H9 (cell line): Measurements from ENCODE around the gene C5orf15. TPM values are rescaled to one million over a fixed set of nuclear protein-coding genes. Genes with fewer than 3 reads are reported as not detected.
A peak's percentile ranks its signal among the peaks of the same experiment; 100 is the strongest.

ENCODE experiments used
- DNase-seq: peaks from one replicate; pipeline ENCODE4 v3.0.0-alpha.2; 2017
- H2AFZ ChIP-seq: one replicate; pipeline ENCODE4 v1.6.1; 2013; ENCODE audit warnings: mild to moderate bottlenecking, low read length, control low read depth, moderate library complexity
- H2AK5ac ChIP-seq: 2 replicates; pipeline ENCODE4 v1.6.1; 2013; ENCODE audit warnings: low read length, control low read depth, mixed read lengths; ENCODE audit not compliant: insufficient read length
- H2BK120ac ChIP-seq: one replicate; pipeline ENCODE4 v1.6.1; 2013; ENCODE audit warnings: low read depth, mild to moderate bottlenecking, low read length, control low read depth, inconsistent platforms; ENCODE audit not compliant: poor library complexity, severe bottlenecking
- H2BK12ac ChIP-seq: 2 replicates; pipeline ENCODE4 v1.6.1; 2013; ENCODE audit warnings: low read length, control low read depth, mixed read lengths, low read depth; ENCODE audit not compliant: insufficient read length
- H2BK15ac ChIP-seq: 2 replicates; pipeline ENCODE4 v1.6.1; 2013; ENCODE audit warnings: low read depth, low read length, control low read depth
- H2BK20ac ChIP-seq: one replicate; pipeline ENCODE4 v1.6.1; 2013; ENCODE audit warnings: low read depth, mild to moderate bottlenecking, low read length, control low read depth, inconsistent platforms; ENCODE audit not compliant: poor library complexity, severe bottlenecking
- H2BK5ac ChIP-seq: 2 replicates; pipeline ENCODE4 v1.6.1; 2013; ENCODE audit warnings: low read length, control low read depth, mixed read lengths; ENCODE audit not compliant: insufficient read length
- H3K14ac ChIP-seq: 2 replicates; pipeline ENCODE4 v1.6.1; 2013; ENCODE audit warnings: low read length, control low read depth; ENCODE audit not compliant: insufficient read depth
- H3K18ac ChIP-seq: 2 replicates; pipeline ENCODE4 v1.6.1; 2013; ENCODE audit warnings: low read depth, mild to moderate bottlenecking, mixed read lengths, low read length, control low read depth; ENCODE audit not compliant: insufficient read length
- H3K23ac ChIP-seq: 2 replicates; pipeline ENCODE4 v1.6.1; 2013; ENCODE audit warnings: low read length, control low read depth, mixed read lengths, low read depth; ENCODE audit not compliant: insufficient read length
- H3K23me2 ChIP-seq: 2 replicates; pipeline ENCODE4 v1.6.1; 2013; ENCODE audit warnings: low read depth, mild to moderate bottlenecking, mixed read lengths, low read length, control low read depth; ENCODE audit not compliant: insufficient read length, poor library complexity, severe bottlenecking
- H3K27ac ChIP-seq: 2 replicates; pipeline ENCODE4 v1.5.1; 2013; ENCODE audit warnings: low read length, control low read depth, mixed read lengths, low read depth; ENCODE audit not compliant: insufficient read length
- H3K27me3 ChIP-seq: 2 replicates; pipeline ENCODE4 v1.6.1; 2013; ENCODE audit warnings: low read length, control low read depth, inconsistent platforms; ENCODE audit not compliant: insufficient read depth
- H3K4ac ChIP-seq: 2 replicates; pipeline ENCODE4 v1.6.1; 2013; ENCODE audit warnings: low read depth, mild to moderate bottlenecking, control low read depth, inconsistent platforms, low read length, moderate library complexity
- H3K4me1 ChIP-seq: 2 replicates; pipeline ENCODE4 v1.6.1; 2013; ENCODE audit warnings: low read length, control low read depth, inconsistent platforms; ENCODE audit not compliant: insufficient read depth
- H3K4me2 ChIP-seq: 2 replicates; pipeline ENCODE4 v1.6.1; 2013; ENCODE audit warnings: low read length, control low read depth, mixed read lengths; ENCODE audit not compliant: insufficient read length, insufficient read depth
- H3K56ac ChIP-seq: 2 replicates; pipeline ENCODE4 v1.6.1; 2013; ENCODE audit warnings: low read depth, mild to moderate bottlenecking, mixed read lengths, low read length, control low read depth; ENCODE audit not compliant: insufficient read length
- H3K79me1 ChIP-seq: 2 replicates; pipeline ENCODE4 v1.6.1; 2013; ENCODE audit warnings: low read depth, mild to moderate bottlenecking, moderate library complexity, low read length, control low read depth, inconsistent platforms; ENCODE audit not compliant: insufficient read depth, poor library complexity, severe bottlenecking
- H3K79me2 ChIP-seq: 2 replicates; pipeline ENCODE4 v1.6.1; 2013; ENCODE audit warnings: low read length, control low read depth, inconsistent platforms; ENCODE audit not compliant: insufficient read depth
- H3K9ac ChIP-seq: 2 replicates; pipeline ENCODE4 v1.6.1; 2013; ENCODE audit warnings: low read length, control low read depth, mixed read lengths; ENCODE audit not compliant: insufficient read length; ENCODE audit errors: extremely low read depth
- H3K9me3 ChIP-seq: one replicate; pipeline ENCODE4 v1.6.1; 2013; ENCODE audit warnings: low read depth, low read length, inconsistent platforms; ENCODE audit not compliant: control insufficient read depth
- H3T11ph ChIP-seq: one replicate; pipeline ENCODE4 v1.6.1; 2013; ENCODE audit warnings: mild to moderate bottlenecking, low read length, control low read depth, inconsistent platforms
- H4K20me1 ChIP-seq: one replicate; pipeline ENCODE4 v1.6.1; 2013; ENCODE audit not compliant: control insufficient read depth, insufficient read length, insufficient read depth
- H4K5ac ChIP-seq: 2 replicates; pipeline ENCODE4 v1.6.1; 2013; ENCODE audit warnings: low read depth, mild to moderate bottlenecking, mixed read lengths, low read length, control low read depth; ENCODE audit not compliant: insufficient read length
- H4K8ac ChIP-seq: replicated peaks from 2 replicates; pipeline ENCODE4 v1.6.1; 2013; ENCODE audit warnings: low read length, control low read depth, mixed read lengths, low read depth; ENCODE audit not compliant: insufficient read length
- H4K91ac ChIP-seq: 2 replicates; pipeline ENCODE4 v1.6.1; 2013; ENCODE audit warnings: low read depth, mild to moderate bottlenecking, moderate library complexity, mixed read lengths, low read length, control low read depth; ENCODE audit not compliant: insufficient read length
- H3K27ac Mint-ChIP-seq, 3 experiments: 2 replicates in 2 of 3; 3 replicates in 1 of 3; pipeline ENCODE4 v1.8.0; 2020 to 2021; ENCODE audit warnings: mixed read lengths in 3 of 3, mild to moderate bottlenecking in 1 of 3, moderate library complexity in 1 of 3
- H3K27me3 Mint-ChIP-seq: 2 replicates; pipeline ENCODE4 v1.8.0; 2021; ENCODE audit warnings: low read depth, mild to moderate bottlenecking, moderate library complexity, mixed read lengths
- H3K36me3 Mint-ChIP-seq, 3 experiments: 2 replicates in 2 of 3; 3 replicates in 1 of 3; pipeline ENCODE4 v1.8.0; 2020 to 2021; ENCODE audit warnings: low read depth in 3 of 3, mixed read lengths in 3 of 3; ENCODE audit not compliant: insufficient read depth in 1 of 3
- H3K4me1 Mint-ChIP-seq, 2 experiments: 2 replicates each; pipeline ENCODE4 v1.8.0; 2020; ENCODE audit warnings: mixed read lengths in 2 of 2
- H3K4me3 Mint-ChIP-seq, 2 experiments: 2 replicates in 1 of 2; 3 replicates in 1 of 2; pipeline ENCODE4 v1.8.0; 2020 to 2021; ENCODE audit warnings: mild to moderate bottlenecking in 2 of 2, mixed read lengths in 2 of 2, moderate library complexity in 1 of 2
- H3K9me3 Mint-ChIP-seq, 2 experiments: 2 replicates in 1 of 2; 3 replicates in 1 of 2; pipeline ENCODE4 v1.8.0; 2020; ENCODE audit warnings: mild to moderate bottlenecking in 2 of 2, mixed read lengths in 2 of 2, moderate library complexity in 1 of 2
- CTCF ChIP-seq: fragments of 200-600 bp; sonication (generic); conservative IDR thresholded peaks from 3 replicates; pipeline ENCODE4 v1.8.0; 2021; ENCODE audit warnings: antibody characterized with exemption, mild to moderate bottlenecking
- WGBS: extraction: QIAGEN DNeasy Blood & Tissue Kit; methylation state at CpG from one replicate; pipeline ENCODE4 v1.1.7; 2013; ENCODE audit warnings: missing lambda C conversion rate, low lambda C conversion rate, mixed read lengths; ENCODE audit not compliant: insufficient read length; ENCODE audit errors: extremely low coverage; 5-methylcytosine and 5-hydroxymethylcytosine counted together
- total RNA-seq: library from RNA; stranded (reverse); gene quantifications from 2 replicates; pipeline ENCODE4 v1.2.1, GENCODE V29; 2021

Gene C5orf15
- total RNA-seq, 1 experiment from 2014 or later, result 33.4 TPM

DNA sequence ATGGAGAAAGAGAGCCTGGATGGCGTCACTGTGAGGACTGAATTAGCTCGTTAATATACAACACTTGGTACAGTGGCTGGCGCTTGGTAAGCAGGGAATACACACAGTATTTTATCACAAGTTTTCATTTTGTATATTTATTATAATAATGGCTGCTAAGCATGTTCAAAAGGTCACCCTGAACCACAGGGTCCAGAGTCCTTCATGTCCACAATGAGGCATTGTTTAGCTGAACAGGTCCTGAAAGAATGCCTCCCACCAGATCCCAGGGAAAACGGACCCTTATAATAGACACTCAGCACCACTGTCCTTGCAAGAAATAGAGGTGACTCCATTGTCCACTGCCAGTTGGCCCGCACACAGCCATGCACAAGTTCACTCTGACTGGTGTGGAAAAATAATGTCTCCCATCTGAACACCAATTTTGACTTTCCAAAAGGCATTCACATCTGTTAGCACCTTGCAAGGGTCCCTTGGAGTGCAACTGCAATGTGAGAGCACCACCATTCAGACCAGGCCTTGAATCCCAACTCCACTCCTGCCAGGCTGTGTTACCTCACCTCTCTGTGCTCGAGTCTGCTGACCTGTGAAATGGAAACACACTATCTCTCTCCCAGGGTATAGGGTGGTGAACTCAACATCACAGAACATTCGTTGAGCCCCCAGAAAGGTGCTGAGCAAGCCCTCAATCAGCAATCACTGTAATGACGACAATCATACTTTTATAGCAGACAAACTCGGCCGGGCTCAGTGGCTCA is 32.5 kb upstream of the C5orf15 start:
- H3K4me1 Mint-ChIP-seq, result peaks cover 50 to 51% of the 10 kb centered on the region in 2 experiments
- no CpG with 5 or more reads among the region's 10 CpGs for WGBS

More for the DNA sequence above, 32.5 kb upstream of the C5orf15 start:
- Histone ChIP-seq H3K9ac (no peak overlapping the region), H3T11ph (no peak overlapping the region), H2BK120ac (no peak overlapping the region), H3K4me1 (peaks cover 6% of the 10 kb centered on the region; the same call in 1 of the 2 replicates), H4K5ac (no peak overlapping the region), H2BK20ac (no peak overlapping the region), H2BK12ac (no peak overlapping the region), H3K56ac (no peak overlapping the region), H2AK5ac (no peak overlapping the region), H3K23ac (no peak overlapping the region), H4K91ac (no peak overlapping the region), H3K4me2 (no peak overlapping the region), H3K18ac (no peak overlapping the region), H3K23me2 (peaks cover 17% of the 10 kb centered on the region), H2AFZ (no peak overlapping the region), H3K79me1 (peaks cover 8% of the 10 kb centered on the region), H3K27ac (no peak overlapping the region), H3K79me2 (peaks cover 68% of the 10 kb centered on the region), H3K27me3 (no peaks in the 10 kb centered on the region), H2BK5ac (no peak overlapping the region), H3K9me3 (no peaks in the 10 kb centered on the region), H2BK15ac (no peak overlapping the region), H4K8ac (no peak overlapping the region), H3K14ac (no peak overlapping the region; the same call in 1 of the 2 replicates), H3K4ac (no peak overlapping the region), H4K20me1 (peaks cover 5% of the 10 kb centered on the region)
- peak overlapping the region in 2 of 3 experiments; percentile 53 to 80; a peak in 3 of 7 replicates for H3K27ac Mint-ChIP-seq
- TF ChIP-seq CTCF, result no peak
- peak overlapping the region in 1 of 2 experiments; percentile 38; a peak in 1 of 5 replicates for H3K4me3 Mint-ChIP-seq
- DNase-seq, result no peak
- peaks cover 14 to 26% (median 17%) of the 10 kb centered on the region in 3 experiments; a peak in 6 of 7 replicates for H3K36me3 Mint-ChIP-seq
- peaks cover 2% of the 10 kb centered on the region; the same call in 1 of the 2 replicates for H3K27me3 Mint-ChIP-seq
- peaks cover 0 to 2% of the 10 kb centered on the region in 2 experiments; a peak in 1 of 5 replicates for H3K9me3 Mint-ChIP-seq
